HCT116 (cell line): Measurements from ENCODE around the gene CAMK2A. TPM values are rescaled to one million over a fixed set of nuclear protein-coding genes. Genes with fewer than 3 reads are reported as not detected.

Experiments
- ATAC-seq: fragments of 200-7000 bp; cut with Tn5 transposase; 2 replicates; pipeline ENCODE4 v1.9.1; 2020; ENCODE audit warnings: mild to moderate bottlenecking, moderate library complexity
- BruUV-seq: library from RNA; stranded (reverse); fragments of 400-500 nt; replicated peaks from 2 replicates; lab custom pipeline; 2021; lab: Mats Ljungman, UMichigan
- CTCF ChIA-PET: fragments of 300-600 bp; sonication (Branson Sonifier 250); formaldehyde crosslinking; loops from one replicate; lab custom pipeline; 2021; ENCODE audit warnings: antibody characterized with exemption; lab: Charles Lee
- POLR2A ChIA-PET: fragments of 300-600, 350-600 bp; sonication (Branson Sonifier 250); formaldehyde crosslinking; loops from one replicate; lab custom pipeline; 2021; ENCODE audit warnings: antibody characterized with exemption; lab: Charles Lee
- RAD21 ChIA-PET, 2 experiments: fragments of 300-600 bp; sonication (Branson Sonifier 250); formaldehyde crosslinking; loops; one replicate each; lab custom pipeline; 2023; ENCODE audit warnings: low total read pairs in 2 of 2; ENCODE audit not compliant: uncharacterized antibody in 2 of 2, unreplicated experiment in 2 of 2, low non-redundant PET in 1 of 2; lab: Charles Lee
- DNase-seq: peaks from one replicate; pipeline ENCODE4 v3.0.0-alpha.2; 2010; ENCODE audit warnings: low read depth, low spot score
- H2AFZ ChIP-seq: fragments of 200-600 bp; shearing (Covaris generic), sonication (generic); 2 replicates; pipeline ENCODE4 v1.6.1; 2017; ENCODE audit warnings: low read depth, mixed run types, mixed read lengths, antibody characterized with exemption, low read length; ENCODE audit not compliant: poor library complexity, severe bottlenecking
- H3K27ac ChIP-seq: 2 replicates; pipeline ENCODE4 v1.5.1; 2012; ENCODE audit warnings: low read depth, low read length
- H3K27me3 ChIP-seq: fragments of 200-600 bp; sonication (generic); 2 replicates; pipeline ENCODE4 v1.6.1; 2016; ENCODE audit warnings: mixed run types, low read length, mixed read lengths; ENCODE audit not compliant: insufficient read depth
- H3K36me3 ChIP-seq, 2 experiments: fragments of 200-500 bp in 1 of 2; fragments of 200-600 bp in 1 of 2; sonication (Bioruptor generic) in 1 of 2; sonication (generic) in 1 of 2; 2 replicates each; pipeline versions ENCODE4 v1.5.1 to v1.6.1; 2014 to 2016; ENCODE audit warnings: low read length in 2 of 2, inconsistent platforms in 1 of 2, mixed read lengths in 1 of 2, mixed run types in 1 of 2; ENCODE audit not compliant: insufficient read depth in 2 of 2, control insufficient read depth in 1 of 2
- H3K4me1 ChIP-seq, 2 experiments: fragments of 200-600 bp in 1 of 2; sonication (generic) in 1 of 2; 2 replicates each; pipeline versions ENCODE4 v1.5.1 to v1.6.1; 2012 to 2017; ENCODE audit warnings: low read length in 2 of 2, inconsistent platforms in 1 of 2, mild to moderate bottlenecking in 1 of 2, mixed read lengths in 1 of 2, mixed run types in 1 of 2, moderate library complexity in 1 of 2; ENCODE audit not compliant: insufficient read depth in 2 of 2, control insufficient read depth in 1 of 2
- H3K4me2 ChIP-seq: fragments of 200-600 bp; sonication (generic); 2 replicates; pipeline ENCODE4 v1.6.1; 2017; ENCODE audit warnings: mixed run types, low read length, mixed read lengths
- H3K4me3 ChIP-seq, 2 experiments: fragments of 200-600 bp in 1 of 2; sonication (generic) in 1 of 2; replicated peaks in 1 of 2; 2 replicates each; pipeline ENCODE4 v1.5.1; 2011 to 2016; ENCODE audit warnings: low read length in 2 of 2, control low read depth in 1 of 2, low read depth in 1 of 2, mild to moderate bottlenecking in 1 of 2, mixed read lengths in 1 of 2, mixed run types in 1 of 2
- H3K79me2 ChIP-seq: fragments of 200-600 bp; sonication (generic); 2 replicates; pipeline ENCODE4 v1.6.1; 2017; ENCODE audit warnings: mild to moderate bottlenecking, mixed run types, low read length, moderate library complexity, mixed read lengths; ENCODE audit not compliant: insufficient read depth
- H3K9ac ChIP-seq: fragments of 200-600 bp; sonication (generic); 2 replicates; pipeline ENCODE4 v1.6.1; 2016; ENCODE audit warnings: low read length, mixed read lengths
- H3K9me2 ChIP-seq: fragments of 200-600 bp; sonication (generic), shearing (Covaris generic); 2 replicates; pipeline ENCODE4 v1.6.1; 2017; ENCODE audit warnings: mixed run types, mild to moderate bottlenecking, moderate library complexity; ENCODE audit not compliant: insufficient read depth
- H3K9me3 ChIP-seq, 2 experiments: fragments of 200-500 bp in 1 of 2; fragments of 200-600 bp in 1 of 2; sonication (Bioruptor generic) in 1 of 2; sonication (generic) in 1 of 2; 2 replicates each; pipeline ENCODE4 v1.6.1; 2014 to 2017; ENCODE audit warnings: low read length in 2 of 2, mixed read lengths in 2 of 2, inconsistent platforms in 1 of 2, low read depth in 1 of 2, mild to moderate bottlenecking in 1 of 2, mixed run types in 1 of 2, moderate library complexity in 1 of 2; ENCODE audit not compliant: control insufficient read depth in 1 of 2, insufficient read depth in 1 of 2
- H4K20me1 ChIP-seq: fragments of 200-600 bp; sonication (generic), shearing (Covaris generic); 2 replicates; pipeline ENCODE4 v1.6.1; 2017; ENCODE audit warnings: mixed run types, mild to moderate bottlenecking, moderate library complexity; ENCODE audit not compliant: insufficient read depth
- ATF3 ChIP-seq: IDR thresholded peaks from 2 replicates; pipeline ENCODE4 v1.6.1; 2012
- CBX3 ChIP-seq: IDR thresholded peaks from 2 replicates; pipeline ENCODE4 v1.6.1; 2012; ENCODE audit warnings: low read depth
- CTCF ChIP-seq, 3 experiments: fragments of 200-600 bp in 1 of 3; sonication (generic) in 1 of 3; IDR thresholded peaks in 2 of 3; conservative IDR thresholded peaks in 1 of 3; 2 replicates each; pipeline ENCODE4 v1.5.1; 2012 to 2017; ENCODE audit warnings: low read depth in 2 of 3, low read length in 2 of 3, antibody characterized with exemption in 1 of 3, borderline replicate concordance in 1 of 3, control low read depth in 1 of 3, mild to moderate bottlenecking in 1 of 3, mixed read lengths in 1 of 3, mixed run types in 1 of 3, moderate library complexity in 1 of 3; ENCODE audit not compliant: insufficient read depth in 1 of 3
- EGR1 ChIP-seq: IDR thresholded peaks from 2 replicates; pipeline ENCODE4 v1.6.1; 2012; ENCODE audit warnings: low read depth
- EZH2 ChIP-seq: fragments of 200-600 bp; sonication (generic); IDR thresholded peaks from 2 replicates; pipeline ENCODE4 v1.6.1; 2017; ENCODE audit warnings: antibody characterized with exemption, mixed run types
- JUND ChIP-seq: IDR thresholded peaks from 2 replicates; pipeline ENCODE4 v1.6.1; 2012
- MAX ChIP-seq: IDR thresholded peaks from 2 replicates; pipeline ENCODE4 v1.6.1; 2012
- POLR2AphosphoS5 ChIP-seq: IDR thresholded peaks from 2 replicates; pipeline ENCODE4 v1.6.1; 2011; ENCODE audit warnings: mild to moderate bottlenecking, low read depth, low read length, moderate library complexity
- RAD21 ChIP-seq: IDR thresholded peaks from 2 replicates; pipeline ENCODE4 v1.6.1; 2012; ENCODE audit warnings: low read depth, mild to moderate bottlenecking
- SIN3A ChIP-seq: IDR thresholded peaks from 2 replicates; pipeline ENCODE4 v1.6.1; 2012; ENCODE audit warnings: low read depth
- SRF ChIP-seq: IDR thresholded peaks from 2 replicates; pipeline ENCODE4 v1.6.1; 2012; ENCODE audit warnings: low read depth
- TCF7L2 ChIP-seq: IDR thresholded peaks from 2 replicates; pipeline ENCODE4 v1.7.0; 2011; ENCODE audit warnings: borderline replicate concordance, inconsistent platforms; ENCODE audit not compliant: insufficient read depth, insufficient read length; ENCODE audit errors: extremely low read depth
- YY1 ChIP-seq: IDR thresholded peaks from 2 replicates; pipeline ENCODE4 v1.6.1; 2011; ENCODE audit warnings: low read length, low read depth, moderate library complexity, mild to moderate bottlenecking; ENCODE audit not compliant: insufficient replicate concordance; ENCODE audit errors: extremely low read depth
- ZBTB33 ChIP-seq: IDR thresholded peaks from 2 replicates; pipeline ENCODE4 v1.6.1; 2011; ENCODE audit warnings: mild to moderate bottlenecking, low read length, moderate library complexity; ENCODE audit not compliant: insufficient replicate concordance; ENCODE audit errors: extremely low read depth
- ZFX ChIP-seq: fragments of 450-650 bp; IDR thresholded peaks from 2 replicates; pipeline ENCODE4 v1.6.1; 2017
- intact Hi-C: fragments of 100-400 bp; cut with micrococcal nuclease; formaldehyde crosslinking; loops from 2 replicates; pipeline ENCODE4 v1.10.0; 2022
- total RNA-seq: library from RNA; stranded (reverse); gene quantifications from one replicate; pipeline ENCODE4 v1.2.1, GENCODE V29; 2021; ENCODE audit not compliant: unreplicated experiment

CAMK2A gene
- total RNA-seq, 1 experiment from 2014 or later = not detected

- Histone ChIP-seq H3K36me3 (no peaks in the 10 kb centered on the region), H3K9me2 (no peaks in the 10 kb centered on the region)
- no peak for TF ChIP-seq RAD21
- TF ChIP-seq MAX = no peak
- no peak for TF ChIP-seq YY1
- no peak for TF ChIP-seq SRF
- TF ChIP-seq JUND = no peak
- TF ChIP-seq, all 23 proteins: peak for 0
- Histone ChIP-seq H3K27ac (no peak overlapping the region), H2AFZ (no peak overlapping the region), H3K4me1 (peaks cover 8 to 16% of the 10 kb centered on the region in 2 experiments; a peak in 3 of 4 replicates), H4K20me1 (no peaks in the 10 kb centered on the region), H3K9me3 (no peaks in the 10 kb centered on the region), H3K4me3 (no peak overlapping the region), H3K4me2 (no peak overlapping the region), H3K27me3 (no peaks in the 10 kb centered on the region), H3K9ac (no peak overlapping the region), H3K79me2 (no peaks in the 10 kb centered on the region)
- ChIA-PET POLR2A (no interaction called here), RAD21 (no interaction called here), CTCF (interaction anchor here (1.2 kb wide), 1 partner anchor 11 kb away, joined by 3 read pairs; no protein-coding TSS in a partner anchor)
- no TSS peak for BruUV-seq
- intact Hi-C loops = no loop called here
- DNase-seq = no peak
- no peak for ATAC-seq
Measured at GRCh38 chr5:150297934-150298595, 8.5 kb upstream of the CAMK2A start.

- H3K27ac ChIP-seq = no peak overlapping the region
- no peak overlapping the region for H3K4me2 ChIP-seq
- H3K4me3 ChIP-seq = no peak overlapping the region
- ChIA-PET CTCF (no interaction called here), POLR2A (no interaction called here), RAD21 (no interaction called here)
- H3K4me1 ChIP-seq = peaks cover 8 to 11% of the 10 kb centered on the region in 2 experiments; a peak in 3 of 4 replicates
- H3K27me3 ChIP-seq = no peaks in the 10 kb centered on the region
- H4K20me1 ChIP-seq = no peaks in the 10 kb centered on the region
- H3K36me3 ChIP-seq = no peaks in the 10 kb centered on the region
- H3K9me3 ChIP-seq = no peaks in the 10 kb centered on the region
- no peaks in the 10 kb centered on the region for H3K79me2 ChIP-seq
- H3K9me2 ChIP-seq = no peaks in the 10 kb centered on the region
- H2AFZ ChIP-seq = no peak overlapping the region
- DNase-seq (no peak), ATAC-seq (no peak)
- no TSS peak for BruUV-seq
- intact Hi-C loops = no loop called here
- no peak overlapping the region for H3K9ac ChIP-seq
- TF ChIP-seq TCF7L2 = no peak
- TF ChIP-seq ATF3 = no peak
- TF ChIP-seq YY1 = no peak
- TF ChIP-seq EZH2 = no peak
- no peak for TF ChIP-seq SIN3A
- no peak for TF ChIP-seq CBX3
- TF ChIP-seq EGR1 = no peak
- TF ChIP-seq CTCF (IDR thresholded peaks at IDR 0.05 in 2 of 3, conservative IDR thresholded peaks at IDR 0.05 in 1 of 3; ENCODE audit: borderline replicate concordance in 1 of 3, insufficient read depth in 1 of 3, low read depth in 2 of 3, low read length in 2 of 3) = no peak
- TF ChIP-seq ZFX = no peak
- TF ChIP-seq ZBTB33 = no peak
- no peak for TF ChIP-seq RAD21
- TF ChIP-seq POLR2AphosphoS5 = no peak
Measured at GRCh38 chr5:150297236-150297890, 7.8 kb upstream of the CAMK2A start.
